GM12875 (cell line): Measurements from ENCODE around the gene KIFC3.
"Not testable (repeated sequence)": the region's sequence is repeated elsewhere in the genome, so short reads cannot be mapped to it uniquely, and the experiment has no call there.

Source experiments
- H3K4me3 ChIP-seq: one replicate; pipeline ENCODE4 v1.5.1; 2011; ENCODE audit warnings: low read depth, low read length, control low read depth
- TF ChIP-seq, protein P1 (sequence below): IDR thresholded peaks from 2 replicates; pipeline ENCODE4 v1.5.1; 2011; ENCODE audit warnings: low read depth, mild to moderate bottlenecking, control low read depth, inconsistent platforms, low read length, moderate library complexity, borderline replicate concordance; ENCODE audit not compliant: insufficient read depth

Gene KIFC3

DNA sequence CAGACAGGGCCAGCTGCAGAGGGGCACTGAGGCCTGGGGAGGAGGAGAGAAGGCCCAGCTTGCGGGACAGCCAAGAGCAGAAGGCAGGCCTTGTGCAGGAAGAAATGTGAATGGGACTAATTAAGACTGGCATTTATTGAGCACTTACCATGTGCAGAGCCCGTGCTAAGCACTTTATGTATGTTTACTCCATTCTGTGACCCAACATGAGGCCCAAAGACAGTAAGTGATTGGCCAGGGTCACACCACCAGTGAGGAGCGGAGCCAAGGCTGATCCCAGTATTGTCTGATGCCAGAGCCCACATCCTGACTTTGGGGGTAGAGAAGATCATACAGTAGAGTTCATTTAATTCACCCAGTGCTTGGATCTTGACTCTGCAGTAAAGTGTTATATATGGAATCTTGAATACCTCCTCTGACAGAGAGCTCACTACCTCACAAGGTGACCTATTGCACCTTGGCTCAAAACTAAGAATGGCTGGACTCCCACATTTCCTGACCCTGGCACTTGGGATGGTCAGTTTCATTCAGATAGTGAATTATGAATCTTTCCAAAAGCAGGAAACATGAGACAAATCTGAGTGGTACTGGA is 53.1 kb downstream of the KIFC3 start:
- TF ChIP-seq, protein P1, sequence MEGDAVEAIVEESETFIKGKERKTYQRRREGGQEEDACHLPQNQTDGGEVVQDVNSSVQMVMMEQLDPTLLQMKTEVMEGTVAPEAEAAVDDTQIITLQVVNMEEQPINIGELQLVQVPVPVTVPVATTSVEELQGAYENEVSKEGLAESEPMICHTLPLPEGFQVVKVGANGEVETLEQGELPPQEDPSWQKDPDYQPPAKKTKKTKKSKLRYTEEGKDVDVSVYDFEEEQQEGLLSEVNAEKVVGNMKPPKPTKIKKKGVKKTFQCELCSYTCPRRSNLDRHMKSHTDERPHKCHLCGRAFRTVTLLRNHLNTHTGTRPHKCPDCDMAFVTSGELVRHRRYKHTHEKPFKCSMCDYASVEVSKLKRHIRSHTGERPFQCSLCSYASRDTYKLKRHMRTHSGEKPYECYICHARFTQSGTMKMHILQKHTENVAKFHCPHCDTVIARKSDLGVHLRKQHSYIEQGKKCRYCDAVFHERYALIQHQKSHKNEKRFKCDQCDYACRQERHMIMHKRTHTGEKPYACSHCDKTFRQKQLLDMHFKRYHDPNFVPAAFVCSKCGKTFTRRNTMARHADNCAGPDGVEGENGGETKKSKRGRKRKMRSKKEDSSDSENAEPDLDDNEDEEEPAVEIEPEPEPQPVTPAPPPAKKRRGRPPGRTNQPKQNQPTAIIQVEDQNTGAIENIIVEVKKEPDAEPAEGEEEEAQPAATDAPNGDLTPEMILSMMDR = no peak
- no peak overlapping the region for H3K4me3 ChIP-seq

DNA sequence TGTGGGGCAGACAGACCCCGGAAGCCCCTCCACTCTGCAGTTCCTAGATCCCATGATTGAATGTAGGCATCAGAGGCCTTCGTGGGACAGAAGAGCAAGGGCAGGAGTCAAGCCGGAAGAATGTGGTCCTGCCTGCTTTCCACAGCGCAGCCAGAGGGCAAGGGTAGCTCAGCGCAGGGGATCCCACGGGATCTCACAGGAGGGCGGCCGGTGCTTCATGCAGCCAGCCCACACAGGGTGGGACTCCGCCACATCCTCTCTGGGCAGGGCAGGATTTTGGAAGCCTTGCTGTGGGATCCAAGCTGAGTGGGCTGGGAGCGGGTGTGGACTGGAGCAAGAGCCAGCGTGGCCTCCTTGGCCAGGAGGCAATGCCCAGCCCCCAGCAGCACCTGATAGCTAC is 53.7 kb downstream of the KIFC3 start:
- TF ChIP-seq, protein P1 = no peak
- no peak overlapping the region for H3K4me3 ChIP-seq

DNA sequence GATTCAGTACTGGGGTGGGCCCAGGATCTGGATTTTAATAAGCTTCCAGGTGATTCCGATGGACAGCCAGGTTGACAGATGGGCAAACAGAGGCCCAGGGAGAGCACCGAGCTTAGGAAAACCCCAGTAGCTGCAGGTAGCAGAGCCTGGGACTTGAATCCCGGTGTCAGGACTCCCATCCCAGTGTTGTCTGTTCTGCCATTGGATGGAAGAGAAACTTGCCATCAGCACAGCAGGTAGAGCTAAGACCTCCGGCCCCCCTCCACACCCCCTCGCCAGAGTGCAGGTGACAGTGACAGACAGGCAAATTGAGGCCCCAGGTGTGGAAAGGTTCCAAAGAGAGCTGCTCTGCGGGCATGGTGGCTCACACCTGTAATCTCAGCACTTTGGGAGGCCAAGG is 54.3 kb downstream of the KIFC3 start:
- TF ChIP-seq, protein P1 = no peak
- H3K4me3 ChIP-seq = no peak overlapping the region

DNA sequence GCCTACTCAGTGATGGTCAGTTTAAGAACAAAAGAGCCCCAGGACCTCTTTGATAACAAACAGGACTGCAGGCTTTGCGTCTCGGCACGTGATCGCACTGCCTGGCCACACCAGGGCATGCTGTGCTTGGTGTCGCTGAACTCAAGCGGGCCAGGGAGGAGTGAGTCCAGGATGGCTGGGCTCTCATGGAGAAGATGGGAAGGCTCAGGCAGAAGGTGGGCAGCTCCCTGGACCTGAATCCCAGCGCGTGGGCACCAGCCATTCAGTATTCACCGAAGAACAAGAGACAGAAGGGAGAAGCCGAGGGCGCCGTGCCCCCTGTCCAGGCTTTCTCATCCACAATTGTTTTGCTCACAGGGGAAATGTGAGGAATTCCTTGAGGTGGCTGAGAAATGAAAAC is 54.8 kb downstream of the KIFC3 start:
- TF ChIP-seq, protein P1 = no peak
- H3K4me3 ChIP-seq = no peak overlapping the region

DNA sequence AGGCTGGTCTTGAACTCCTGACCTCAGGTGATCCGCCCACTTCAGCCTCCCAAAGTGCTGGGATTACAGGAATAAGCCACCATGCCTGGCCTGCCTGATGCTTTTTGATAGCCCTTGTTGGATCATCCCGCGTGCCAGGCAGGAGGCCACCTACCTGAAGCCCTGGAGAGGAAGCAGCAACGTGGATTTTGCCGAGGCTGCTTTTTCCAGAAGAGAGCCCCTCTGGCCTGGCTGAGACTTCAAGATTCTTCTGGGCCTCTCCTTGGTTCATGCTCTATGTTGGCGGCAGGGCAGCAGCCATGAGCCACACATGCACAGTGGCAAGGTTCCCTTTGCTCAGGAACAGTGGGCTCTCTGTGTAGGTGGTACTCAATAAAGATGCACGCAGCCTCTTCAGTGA is 55.2 kb downstream of the KIFC3 start:
- H3K4me3 ChIP-seq = no peak overlapping the region
- TF ChIP-seq, protein P1 = no peak

DNA sequence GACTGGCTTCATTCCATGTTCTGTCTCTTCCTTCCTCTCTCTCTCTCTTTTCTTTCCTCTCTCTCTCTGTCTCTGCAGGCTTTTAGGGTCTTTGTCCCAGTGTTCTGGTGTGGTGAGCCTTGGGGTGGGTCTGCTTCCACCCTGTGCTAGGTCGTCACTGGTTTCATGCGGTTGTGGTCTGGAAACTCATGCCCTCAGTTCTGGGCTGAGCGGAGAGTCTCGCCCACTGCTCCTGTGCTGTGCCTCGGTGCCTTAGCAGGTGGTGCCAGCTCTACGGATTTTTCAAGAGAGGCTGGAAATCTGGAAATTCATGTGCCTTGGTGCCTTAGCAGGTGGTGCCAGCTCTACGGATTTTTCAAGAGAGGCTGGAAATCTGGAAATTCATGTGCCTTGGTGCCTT is 56.0 kb downstream of the KIFC3 start:
- not testable (repeated sequence) for H3K4me3 ChIP-seq

DNA sequence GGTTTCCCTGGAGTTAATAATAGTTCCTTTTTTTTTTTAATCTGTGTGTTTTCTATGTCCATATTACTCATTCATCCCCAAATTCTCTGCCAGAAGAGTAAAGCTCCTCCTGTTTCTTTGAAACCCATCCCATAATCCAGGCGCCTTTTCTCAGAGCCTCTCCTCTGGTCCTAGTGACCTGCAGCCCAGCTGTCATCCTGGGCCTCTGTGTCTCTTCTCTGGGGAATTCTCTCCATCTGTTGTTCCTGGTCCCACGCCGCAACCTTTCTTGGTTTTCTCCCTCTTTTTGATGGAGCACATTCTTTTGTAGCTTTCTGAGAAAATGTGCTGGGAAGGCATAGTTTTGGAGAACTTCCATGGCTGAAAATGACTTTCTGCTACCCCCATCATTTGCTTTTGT is 56.5 kb downstream of the KIFC3 start:
- TF ChIP-seq, protein P1 = no peak
- H3K4me3 ChIP-seq = no peak overlapping the region

DNA sequence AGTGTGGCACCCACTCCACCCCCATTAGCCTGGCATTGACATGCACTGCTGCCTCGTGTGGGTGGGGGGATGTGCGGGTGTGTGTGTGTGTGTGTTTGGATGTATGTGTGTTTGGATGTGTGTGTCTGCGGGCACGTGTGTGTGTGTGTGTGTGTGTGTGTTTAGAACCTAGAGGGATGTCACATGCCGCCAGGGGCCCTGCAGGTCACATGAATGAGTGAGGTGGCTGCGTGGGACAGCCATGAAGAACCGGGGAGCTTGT is 57.7 kb downstream of the KIFC3 start:
- no peak overlapping the region for H3K4me3 ChIP-seq
- TF ChIP-seq, protein P1 = no peak
